ENCODE results near the gene HES6. TPM values are rescaled to one million over a fixed set of nuclear protein-coding genes. Genes with fewer than 3 reads are reported as not detected.

Gene HES6
- total RNA-seq, 1 experiment from 2014 or later = 17.2 TPM

- Histone ChIP-seq H3K4me1 (ENCODE audit: insufficient read depth, low read length, poor library complexity, severe bottlenecking) (no peaks in the 10 kb centered on the region), H3K9me3 (ENCODE audit: low read depth, low read length, poor library complexity, severe bottlenecking) (no peaks in the 10 kb centered on the region), H3K27ac (ENCODE audit: low read depth, low read length, poor library complexity, severe bottlenecking) (no peak overlapping the region), H3K27me3 (replicated peaks; ENCODE audit: insufficient read depth, low read depth, low read length, poor library complexity) (no peaks in the 10 kb centered on the region), H3K36me3 (ENCODE audit: insufficient read depth, low read length, poor library complexity, severe bottlenecking) (no peaks in the 10 kb centered on the region), H3K4me3 (ENCODE audit: low read depth, low read length, poor library complexity, severe bottlenecking) (no peak overlapping the region)
- ChIA-PET POLR2A (ENCODE audit: low non-redundant PET) (no interaction called here), CTCF (no interaction called here)
- TF ChIP-seq CTCF (conservative IDR thresholded peaks at IDR 0.05; ENCODE audit: low read depth, low read length) = no peak
- DNase-seq (ENCODE audit: low spot score) = no peak
- no TSS peak for BruUV-seq (replicated peaks)
- intact Hi-C loops (cut with micrococcal nuclease; ENCODE audit: unreplicated experiment) = no loop called here
Measured at GRCh38 chr2:238250896-238251295, 11.1 kb upstream of the HES6 start.

DNA sequence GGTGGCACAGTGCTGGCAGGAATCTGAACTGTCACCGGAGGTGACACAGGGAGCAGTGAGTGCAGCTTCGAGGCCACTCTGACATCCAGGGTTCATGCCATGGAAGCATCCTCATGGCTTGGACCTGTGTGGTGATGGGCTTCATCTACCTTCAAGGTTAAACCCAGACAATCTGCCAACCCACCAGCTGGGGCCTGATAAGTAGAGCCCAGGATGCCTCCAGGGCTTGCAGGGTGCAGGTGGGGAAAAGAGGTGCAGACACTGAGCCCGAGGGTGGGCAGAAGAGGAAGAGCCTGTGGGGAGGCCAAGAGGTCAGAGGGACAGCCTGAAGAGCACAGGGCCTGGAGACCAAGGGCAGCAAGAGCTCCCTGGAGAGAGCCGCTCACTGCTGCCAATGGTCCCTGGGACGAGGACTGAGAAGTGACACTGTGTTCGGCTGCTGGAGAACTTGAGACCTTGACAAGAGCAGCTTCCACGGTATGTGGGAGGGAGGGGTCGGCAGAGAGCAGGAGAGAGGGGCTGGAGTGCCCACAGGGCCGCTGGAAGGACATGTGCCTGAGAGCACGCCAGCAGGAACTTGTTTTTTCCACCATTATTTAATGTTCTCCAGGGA is 8.1 kb upstream of the HES6 start:
- CTCF ChIA-PET = no interaction called here
- Histone ChIP-seq H3K36me3 (ENCODE audit: insufficient read depth, low read length, poor library complexity, severe bottlenecking) (no peaks in the 10 kb centered on the region), H3K27me3 (replicated peaks; ENCODE audit: insufficient read depth, low read depth, low read length, poor library complexity) (no peaks in the 10 kb centered on the region), H3K9me3 (ENCODE audit: low read depth, low read length, poor library complexity, severe bottlenecking) (no peaks in the 10 kb centered on the region), H3K4me3 (ENCODE audit: low read depth, low read length, poor library complexity, severe bottlenecking) (no peak overlapping the region), H3K27ac (ENCODE audit: low read depth, low read length, poor library complexity, severe bottlenecking) (no peak overlapping the region), H3K4me1 (ENCODE audit: insufficient read depth, low read length, poor library complexity, severe bottlenecking) (peaks cover 2% of the 10 kb centered on the region)
- intact Hi-C loops (cut with micrococcal nuclease; ENCODE audit: unreplicated experiment) = no loop called here
- POLR2A ChIA-PET (ENCODE audit: low non-redundant PET) = no interaction called here
- DNase-seq (ENCODE audit: low spot score) = no peak
- TF ChIP-seq CTCF (conservative IDR thresholded peaks at IDR 0.05; ENCODE audit: low read depth, low read length) (no peak), EZH2 (IDR thresholded peaks at IDR 0.05; ENCODE audit: borderline replicate concordance, low read depth, low read length, poor library complexity, severe bottlenecking) (no peak)
- no TSS peak for BruUV-seq (replicated peaks)

DNA sequence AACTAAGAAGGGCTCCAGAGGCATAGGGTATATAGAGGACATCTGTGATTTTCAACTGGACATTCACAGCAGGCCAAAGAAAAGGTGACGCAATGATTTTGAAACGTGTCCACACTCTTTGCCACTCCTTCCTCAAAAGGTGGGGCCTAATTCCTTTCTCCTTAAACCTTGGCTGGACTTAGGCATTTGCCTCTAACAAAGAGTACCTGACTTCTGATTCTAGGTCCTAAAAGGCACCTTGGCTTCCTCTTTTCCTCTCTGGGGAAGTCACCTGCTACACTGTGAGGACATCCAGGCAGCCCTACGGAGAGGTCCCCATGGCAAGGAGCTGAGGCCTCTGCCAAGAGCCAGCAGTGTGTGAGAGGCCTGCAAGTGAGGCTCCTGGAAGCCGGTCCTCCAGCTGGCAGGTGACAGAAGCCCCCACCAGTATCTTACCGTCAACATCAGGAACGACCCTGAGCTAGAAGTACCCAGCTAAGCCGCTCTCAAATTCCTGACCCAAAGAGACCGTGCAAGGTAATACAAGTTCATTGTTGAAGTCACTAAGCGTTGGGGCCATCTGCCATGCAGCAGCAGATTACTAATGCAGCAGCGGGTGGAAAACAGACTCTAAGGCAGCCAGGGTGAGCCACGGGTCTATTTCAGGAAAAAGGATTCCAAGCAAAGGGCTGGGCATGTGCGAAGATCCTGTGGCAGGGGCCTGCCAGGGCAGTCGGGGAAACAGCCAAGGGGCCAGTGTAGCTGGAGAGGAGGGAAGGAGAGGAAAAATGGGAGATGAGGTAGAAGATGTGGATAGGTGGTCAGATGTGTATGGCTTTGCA is 7.4 kb upstream of the HES6 start:
- no peaks in the 10 kb centered on the region for H3K9me3 ChIP-seq (ENCODE audit: low read depth, low read length, poor library complexity, severe bottlenecking)
- no TSS peak for BruUV-seq (replicated peaks)

More for the DNA sequence above, 7.4 kb upstream of the HES6 start:
- ChIA-PET CTCF (interaction anchor here (0.7 kb wide), 1 partner anchor 87 kb away, joined by 3 read pairs; no protein-coding TSS in a partner anchor), POLR2A (ENCODE audit: low non-redundant PET) (no interaction called here)
- no peak overlapping the region for H3K27ac ChIP-seq (ENCODE audit: low read depth, low read length, poor library complexity, severe bottlenecking)
- H3K4me1 ChIP-seq (ENCODE audit: insufficient read depth, low read length, poor library complexity, severe bottlenecking) = peaks cover 5% of the 10 kb centered on the region
- no peak for DNase-seq (ENCODE audit: low spot score)
- H3K4me3 ChIP-seq (ENCODE audit: low read depth, low read length, poor library complexity, severe bottlenecking) = no peak overlapping the region
- TF ChIP-seq EZH2 (IDR thresholded peaks at IDR 0.05; ENCODE audit: borderline replicate concordance, low read depth, low read length, poor library complexity, severe bottlenecking) (no peak), CTCF (conservative IDR thresholded peaks at IDR 0.05; ENCODE audit: low read depth, low read length) (no peak)
- H3K36me3 ChIP-seq (ENCODE audit: insufficient read depth, low read length, poor library complexity, severe bottlenecking) = no peaks in the 10 kb centered on the region
- no peaks in the 10 kb centered on the region for H3K27me3 ChIP-seq (replicated peaks; ENCODE audit: insufficient read depth, low read depth, low read length, poor library complexity)
- intact Hi-C loops (cut with micrococcal nuclease; ENCODE audit: unreplicated experiment) = no loop called here
